B cell (primary cell): ENCODE data around the gene EVC. TPM values are rescaled to one million over a fixed set of nuclear protein-coding genes. Genes with fewer than 3 reads are reported as not detected.

Experiments
- ATAC-seq: fragments of 200-7000 bp; cut with Tn5 transposase; one replicate; pipeline ENCODE4 v1.10.0; 2021; ENCODE audit warnings: low read depth, mild to moderate bottlenecking, moderate number of reproducible peaks, moderate library complexity
- CTCF ChIA-PET: fragments of 350-600 bp; sonication (Branson Sonifier 250); formaldehyde crosslinking; loops from one replicate; lab custom pipeline; 2021; ENCODE audit warnings: antibody characterized with exemption, inconsistent platforms; lab: Charles Lee
- POLR2A ChIA-PET: fragments of 350-600 bp; sonication (Branson Sonifier 250); formaldehyde crosslinking; loops from one replicate; lab custom pipeline; 2021; ENCODE audit warnings: antibody characterized with exemption; lab: Charles Lee
- DNase-seq: peaks from one replicate; pipeline ENCODE4 v3.0.0; 2013
- H2AFZ ChIP-seq: 2 replicates; pipeline ENCODE4 v1.6.1; 2012; ENCODE audit warnings: mild to moderate bottlenecking, low read depth, low read length; ENCODE audit not compliant: insufficient read depth, poor library complexity, severe bottlenecking
- H3K27ac ChIP-seq, 2 donors: 1 replicate in 1 of 2; 2 replicates in 1 of 2; pipeline ENCODE4 v1.5.1; 2012 to 2013; ENCODE audit warnings: low read length in 2 of 2, mild to moderate bottlenecking in 2 of 2, moderate library complexity in 1 of 2
- H3K27me3 ChIP-seq, 4 experiments: fragments of 200-600 bp in 1 of 4; sonication (generic) in 1 of 4; replicated peaks in 1 of 4; 1 replicate in 2 of 4; 2 replicates in 2 of 4; pipeline versions ENCODE4 v1.6.1 to v1.7.0; 2013 to 2016; ENCODE audit warnings: low read length in 3 of 4, mild to moderate bottlenecking in 2 of 4, mixed read lengths in 1 of 4, moderate library complexity in 1 of 4; ENCODE audit not compliant: insufficient read depth in 4 of 4, control insufficient read depth in 3 of 4; ENCODE audit errors: control extremely low read depth in 1 of 4
- H3K36me3 ChIP-seq, 2 experiments: replicated peaks in 1 of 2; 1 replicate in 1 of 2; 2 replicates in 1 of 2; pipeline versions ENCODE4 v1.6.1 to v1.7.1; 2013; ENCODE audit warnings: low read length in 1 of 2; ENCODE audit not compliant: insufficient read depth in 2 of 2, control insufficient read depth in 1 of 2; ENCODE audit errors: control extremely low read depth in 1 of 2, extremely low read depth in 1 of 2
- H3K4me1 ChIP-seq, 2 donors: fragments of 200-600 bp in 1 of 2; sonication (generic) in 1 of 2; 1 replicate in 1 of 2; 2 replicates in 1 of 2; pipeline versions ENCODE4 v1.5.1 to v1.6.1; 2013 to 2017; ENCODE audit warnings: low read length in 2 of 2; ENCODE audit not compliant: control insufficient read depth in 2 of 2, insufficient read depth in 2 of 2
- H3K4me2 ChIP-seq: replicated peaks from 2 replicates; pipeline ENCODE3; 2012; ENCODE audit warnings: mild to moderate bottlenecking, low read depth, low read length; ENCODE audit not compliant: poor library complexity, severe bottlenecking
- H3K4me3 ChIP-seq, 5 experiments: fragments of 200-600 bp in 1 of 5; sonication (generic) in 1 of 5; 1 replicate in 3 of 5; 2 replicates in 2 of 5; pipeline versions ENCODE4 v1.5.1 to v1.7.0; 2011 to 2016; ENCODE audit warnings: low read length in 4 of 5, mild to moderate bottlenecking in 4 of 5, low read depth in 2 of 5, control low read depth in 1 of 5, moderate library complexity in 1 of 5; ENCODE audit not compliant: insufficient read depth in 1 of 5; ENCODE audit errors: control extremely low read depth in 1 of 5, extremely low read depth in 1 of 5
- H3K79me2 ChIP-seq: fragments of 200-600 bp; sonication (generic); one replicate; pipeline ENCODE4 v1.6.0; 2016; ENCODE audit warnings: low read length; ENCODE audit not compliant: control insufficient read depth, insufficient read depth
- H3K9ac ChIP-seq: fragments of 200-600 bp; sonication (generic); 2 replicates; pipeline ENCODE4 v1.6.1; 2017; ENCODE audit warnings: mild to moderate bottlenecking, low read length, moderate library complexity
- H3K9me3 ChIP-seq, 3 donors: one replicate each; pipeline versions ENCODE4 v1.6.1 to v1.7.1; 2013; ENCODE audit warnings: low read length in 2 of 3; ENCODE audit not compliant: control insufficient read depth in 2 of 3, insufficient read depth in 1 of 3; ENCODE audit errors: control extremely low read depth in 1 of 3
- H4K20me1 ChIP-seq: 2 replicates; pipeline ENCODE4 v1.6.0; 2012; ENCODE audit warnings: mild to moderate bottlenecking, low read length; ENCODE audit not compliant: insufficient read depth, control insufficient read depth, poor library complexity, severe bottlenecking
- H3K27ac Mint-ChIP-seq: one replicate; pipeline ENCODE4 v1.8.0; 2021; ENCODE audit warnings: mixed read lengths
- H3K27me3 Mint-ChIP-seq: one replicate; pipeline ENCODE4 v1.8.0; 2021; ENCODE audit warnings: mixed read lengths
- H3K4me1 Mint-ChIP-seq: one replicate; pipeline ENCODE4 v1.8.0; 2021; ENCODE audit warnings: mixed read lengths
- H3K4me3 Mint-ChIP-seq: one replicate; pipeline ENCODE4 v1.8.0; 2021; ENCODE audit warnings: mixed read lengths
- H3K9me3 Mint-ChIP-seq: one replicate; pipeline ENCODE4 v1.8.0; 2022; ENCODE audit warnings: mixed read lengths; ENCODE audit not compliant: insufficient read depth
- CTCF ChIP-seq: fragments of 200-600 bp; IDR thresholded peaks from one replicate; pipeline ENCODE4 v1.8.0; 2022; ENCODE audit warnings: antibody characterized with exemption, mild to moderate bottlenecking
- EZH2 ChIP-seq: IDR thresholded peaks from 2 replicates; pipeline ENCODE4 v1.6.1; 2012; ENCODE audit warnings: borderline replicate concordance, low read depth, mild to moderate bottlenecking, moderate library complexity, low read length; ENCODE audit not compliant: insufficient read depth, poor library complexity, severe bottlenecking
- WGBS: methylation state at CpG from one replicate; pipeline ENCODE4 v1.1.5; 2013; ENCODE audit warnings: missing lambda C conversion rate; ENCODE audit not compliant: insufficient coverage; 5-methylcytosine and 5-hydroxymethylcytosine counted together
- intact Hi-C: fragments of 100-400 bp; cut with micrococcal nuclease; formaldehyde crosslinking; loops from one replicate; pipeline ENCODE4 v1.10.0; 2022
- polyA plus RNA-seq: library from polyadenylated mRNA; depleted of rRNA; stranded (reverse); fragments of >200 nt; gene quantifications from 2 replicates; pipeline ENCODE4 v1.2.3, GENCODE V29; 2012
- total RNA-seq, 2 donors: library from RNA; stranded (reverse); fragments of 120-200 nt in 1 of 2; gene quantifications; 1 replicate in 1 of 2; 2 replicates in 1 of 2; pipeline versions ENCODE4 v1.2.3 to v1.2.4, GENCODE V29; 2013 to 2022

The EVC gene
- total and polyA plus RNA-seq, 2 donors (not counting 1 experiment from before 2014, with no cell fraction given), result 1.5 TPM; not detected in 1

GRCh38 chr4:5742388-5742787 is 31.4 kb downstream of the EVC start:
- H3K4me1 Mint-ChIP-seq, result no peaks in the 10 kb centered on the region
- CTCF ChIA-PET, result no interaction called here
- TF ChIP-seq CTCF, result no peak
- no peak for TF ChIP-seq EZH2
- Histone ChIP-seq H3K4me2 (no peak overlapping the region), H3K79me2 (no peaks in the 10 kb centered on the region), H3K4me3 (no peak overlapping the region), H3K36me3 (no peaks in the 10 kb centered on the region), H3K27ac (no peak overlapping the region), H3K9ac (no peak overlapping the region), H3K4me1 (no peaks in the 10 kb centered on the region), H2AFZ (no peak overlapping the region), H4K20me1 (no peaks in the 10 kb centered on the region), H3K9me3 (peaks cover 0 to 3% (median 0%) of the 10 kb centered on the region in 3 donors), H3K27me3 (no peaks in the 10 kb centered on the region)
- no peaks in the 10 kb centered on the region for H3K27me3 Mint-ChIP-seq
- no CpG with 5 or more reads among the region's 2 CpGs for WGBS
- H3K4me3 Mint-ChIP-seq, result no peak overlapping the region
- intact Hi-C loops, result no loop called here
- H3K27ac Mint-ChIP-seq, result no peak overlapping the region
- DNase-seq (no peak), ATAC-seq (no peak)
- POLR2A ChIA-PET, result no interaction called here
- no peaks in the 10 kb centered on the region for H3K9me3 Mint-ChIP-seq

GRCh38 chr4:5742968-5743367 is 32.0 kb downstream of the EVC start:
- WGBS, result 93% methylated on average over 2 of the region's 2 CpGs
- ATAC-seq (no peak), DNase-seq (no peak)
- Mint-ChIP-seq H3K4me1 (no peaks in the 10 kb centered on the region), H3K27ac (no peak overlapping the region), H3K9me3 (no peaks in the 10 kb centered on the region), H3K27me3 (no peaks in the 10 kb centered on the region), H3K4me3 (no peak overlapping the region)
- no peak for TF ChIP-seq EZH2
- H3K4me1 ChIP-seq, result no peaks in the 10 kb centered on the region
- intact Hi-C loops, result no loop called here
- no peaks in the 10 kb centered on the region for H3K27me3 ChIP-seq
- no peaks in the 10 kb centered on the region for H3K79me2 ChIP-seq
- ChIA-PET CTCF (no interaction called here), POLR2A (no interaction called here)
- no peak overlapping the region for H3K4me2 ChIP-seq
- H2AFZ ChIP-seq, result no peak overlapping the region
- H3K27ac ChIP-seq, result no peak overlapping the region
- H3K4me3 ChIP-seq, result no peak overlapping the region
- no peaks in the 10 kb centered on the region for H3K36me3 ChIP-seq
- H3K9me3 ChIP-seq, result peaks cover 0 to 3% (median 0%) of the 10 kb centered on the region in 3 donors
- no peak overlapping the region for H3K9ac ChIP-seq
- H4K20me1 ChIP-seq, result no peaks in the 10 kb centered on the region
